GM23248 (cell line): Measurements from ENCODE around the gene PLXDC2.

Experiments
- EZH2 ChIP-seq: fragments of 200-600 bp; sonication (generic); IDR thresholded peaks from 2 replicates; pipeline ENCODE4 v1.6.1; 2018; ENCODE audit warnings: antibody characterized with exemption, mild to moderate bottlenecking; ENCODE audit not compliant: insufficient read depth, poor library complexity, severe bottlenecking
- EZH2phosphoT487 ChIP-seq: fragments of 200-600 bp; sonication (generic); IDR thresholded peaks from 2 replicates; pipeline ENCODE4 v1.6.1; 2018; ENCODE audit warnings: antibody characterized with exemption, moderate library complexity, mild to moderate bottlenecking, low read depth; ENCODE audit not compliant: insufficient read depth

DNA sequence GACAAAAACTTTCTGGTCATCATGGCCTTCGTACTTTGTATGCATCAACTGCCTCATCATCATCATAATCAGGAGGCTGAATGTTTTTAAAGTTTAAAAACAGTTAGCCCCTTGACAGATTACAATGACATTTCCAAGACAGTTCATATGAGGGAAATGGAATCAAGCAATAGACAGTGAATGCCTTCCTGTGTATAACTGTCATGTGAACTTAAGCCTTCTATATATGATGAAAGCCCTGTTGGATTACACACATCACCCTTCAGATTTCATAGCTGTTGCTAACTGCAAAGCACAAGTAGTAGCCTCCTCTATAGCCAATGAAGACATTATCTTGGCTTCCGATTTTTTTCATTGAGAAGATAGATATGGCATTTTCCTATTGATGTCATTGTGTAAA is 154.0 kb downstream of the PLXDC2 start:
- TF ChIP-seq EZH2phosphoT487 (no peak), EZH2 (no peak)
